Measurements from ENCODE around the gene SDCBP2.

The SDCBP2 gene

DNA sequence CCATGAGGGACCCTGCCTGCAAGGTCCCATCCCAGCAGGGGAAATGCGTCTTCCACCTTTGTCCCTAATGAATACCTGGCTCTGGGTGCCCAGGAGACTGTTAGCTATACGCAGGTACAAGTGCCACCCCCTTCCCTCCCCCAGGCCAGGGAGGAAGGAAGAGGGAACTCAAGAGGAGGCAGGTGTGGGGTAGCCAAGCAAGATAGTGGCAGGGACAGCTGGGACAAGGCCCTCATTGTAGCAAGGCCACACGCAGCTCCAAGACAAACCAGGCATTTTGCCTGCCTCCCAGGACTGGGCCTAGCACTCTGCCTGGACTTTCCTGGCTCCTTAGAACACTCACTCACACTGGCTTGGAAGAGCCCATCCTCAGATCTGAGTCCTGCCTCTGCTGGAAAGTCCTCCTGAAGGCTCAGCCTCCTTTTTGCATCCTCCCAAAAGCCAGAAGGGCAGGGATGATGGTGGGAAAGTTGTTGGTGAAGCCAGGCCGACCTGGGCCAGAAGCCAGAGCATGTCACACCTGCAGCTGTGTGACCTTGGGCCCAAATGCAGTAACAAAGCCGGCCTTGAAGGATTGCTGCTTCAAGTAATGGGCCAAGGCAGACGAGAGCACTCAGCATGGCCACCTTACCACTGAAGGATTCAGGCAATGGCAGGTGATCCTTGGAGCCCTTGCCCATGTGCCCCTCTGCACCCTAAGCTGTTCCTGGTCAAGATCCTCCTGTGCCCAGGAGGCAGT lies 35.1 kb downstream of the SDCBP2 start:
- no peak for DNase-seq

DNA sequence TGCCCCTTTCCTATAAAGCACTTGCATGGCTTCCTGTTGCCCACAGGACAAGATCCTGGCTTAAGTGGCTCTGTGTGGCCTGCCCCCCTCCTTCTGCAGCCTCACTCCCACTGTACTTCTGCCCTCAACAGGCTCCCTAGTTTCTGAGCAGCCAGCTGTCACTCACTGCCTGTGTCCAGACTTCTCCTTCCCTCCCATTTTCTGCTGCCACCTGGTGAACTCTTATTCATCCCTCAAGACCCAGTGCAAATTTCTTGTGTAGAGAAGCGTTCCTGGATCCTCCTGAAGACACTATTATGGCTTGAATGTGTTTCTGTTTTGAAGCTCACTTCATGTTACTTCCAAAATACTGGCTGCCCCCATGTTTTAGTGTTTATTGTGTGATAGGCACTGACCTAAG lies 36.3 kb downstream of the SDCBP2 start:
- no peak for DNase-seq

DNA sequence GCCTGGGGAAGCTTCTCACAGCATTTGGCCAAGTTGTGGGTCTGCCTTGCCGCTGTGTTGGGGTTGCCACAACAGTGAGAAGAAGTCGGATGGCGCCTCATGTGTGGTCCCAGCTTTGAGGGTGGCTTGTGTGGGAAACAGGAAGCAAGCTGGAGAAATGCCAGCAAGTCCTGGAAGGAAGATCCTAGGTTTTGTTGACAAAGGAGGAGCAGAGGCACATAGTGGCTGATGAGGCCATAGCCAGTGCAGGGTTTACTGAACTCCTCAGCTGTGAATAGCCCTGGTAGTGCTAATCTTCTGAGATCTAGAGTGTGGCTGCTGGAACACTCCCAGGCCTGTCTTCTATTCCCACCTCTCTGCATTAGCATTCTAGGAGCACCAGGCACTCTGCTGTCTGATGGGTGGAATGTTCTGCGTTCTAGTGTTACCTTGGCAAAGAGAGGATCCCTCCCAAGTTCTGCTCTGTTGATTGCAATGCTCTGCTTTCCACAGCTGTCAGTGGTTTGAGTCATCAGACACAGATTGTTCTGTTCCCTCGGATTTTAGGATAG lies 37.7 kb downstream of the SDCBP2 start:
- no peak for DNase-seq

DNA sequence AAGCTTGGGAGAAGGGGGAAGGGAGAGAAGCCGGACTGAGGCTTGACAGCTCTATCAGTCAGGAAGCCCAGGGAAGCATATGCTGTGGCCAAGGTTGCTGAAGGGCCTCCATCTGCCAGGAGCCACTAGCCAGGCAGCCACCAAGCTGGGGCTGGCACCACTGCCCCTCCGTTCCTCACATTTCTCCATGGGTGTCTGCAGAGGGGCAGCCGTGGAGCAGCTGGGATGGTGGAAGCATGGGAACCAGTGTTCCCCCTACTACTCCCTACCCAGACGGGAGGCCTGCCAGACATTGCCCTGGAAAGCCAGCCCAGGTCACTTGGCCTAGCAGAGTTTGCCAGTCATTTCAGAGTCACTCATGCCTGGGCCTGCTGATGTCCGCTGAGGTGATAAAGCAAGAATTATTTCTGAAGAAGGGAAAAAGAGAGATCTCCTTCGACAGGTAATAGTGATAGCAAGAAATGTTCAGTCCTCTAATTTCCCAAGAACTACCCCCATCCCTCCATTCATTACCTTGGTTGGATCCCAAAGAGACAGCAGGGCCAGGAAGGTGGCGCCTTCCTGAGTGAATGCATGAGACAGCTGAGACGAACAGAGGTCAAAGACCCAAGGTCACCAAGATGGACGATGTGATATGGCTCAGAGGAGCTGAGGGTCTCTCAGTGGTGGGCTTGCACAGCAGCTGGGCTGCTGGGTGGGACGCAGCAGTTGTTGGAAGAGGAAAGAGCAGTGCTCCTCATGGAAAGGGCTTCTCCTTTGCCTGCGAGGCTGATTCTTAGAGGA lies 41.0 kb downstream of the SDCBP2 start:
- DNase-seq = no peak

DNA sequence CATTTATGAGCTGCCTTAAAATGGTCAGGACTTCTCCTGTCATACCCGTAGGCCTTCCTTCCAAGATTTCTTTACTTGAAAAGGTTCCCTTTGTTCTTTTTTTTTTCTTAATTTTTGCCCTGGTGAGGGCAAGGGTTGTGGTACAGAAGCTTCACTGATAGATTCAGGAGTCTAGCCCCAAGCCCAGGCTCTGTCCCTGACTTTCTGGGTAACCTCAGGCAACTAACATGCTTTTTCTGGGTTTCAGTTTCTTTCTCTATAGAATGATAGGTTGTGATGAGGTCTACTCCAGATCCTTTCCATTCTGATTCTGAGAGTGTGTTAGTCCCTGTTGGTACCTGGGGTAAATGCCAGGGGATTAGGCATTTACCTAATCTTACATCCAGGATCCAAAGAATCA lies 41.6 kb downstream of the SDCBP2 start:
- no peak for DNase-seq

DNA sequence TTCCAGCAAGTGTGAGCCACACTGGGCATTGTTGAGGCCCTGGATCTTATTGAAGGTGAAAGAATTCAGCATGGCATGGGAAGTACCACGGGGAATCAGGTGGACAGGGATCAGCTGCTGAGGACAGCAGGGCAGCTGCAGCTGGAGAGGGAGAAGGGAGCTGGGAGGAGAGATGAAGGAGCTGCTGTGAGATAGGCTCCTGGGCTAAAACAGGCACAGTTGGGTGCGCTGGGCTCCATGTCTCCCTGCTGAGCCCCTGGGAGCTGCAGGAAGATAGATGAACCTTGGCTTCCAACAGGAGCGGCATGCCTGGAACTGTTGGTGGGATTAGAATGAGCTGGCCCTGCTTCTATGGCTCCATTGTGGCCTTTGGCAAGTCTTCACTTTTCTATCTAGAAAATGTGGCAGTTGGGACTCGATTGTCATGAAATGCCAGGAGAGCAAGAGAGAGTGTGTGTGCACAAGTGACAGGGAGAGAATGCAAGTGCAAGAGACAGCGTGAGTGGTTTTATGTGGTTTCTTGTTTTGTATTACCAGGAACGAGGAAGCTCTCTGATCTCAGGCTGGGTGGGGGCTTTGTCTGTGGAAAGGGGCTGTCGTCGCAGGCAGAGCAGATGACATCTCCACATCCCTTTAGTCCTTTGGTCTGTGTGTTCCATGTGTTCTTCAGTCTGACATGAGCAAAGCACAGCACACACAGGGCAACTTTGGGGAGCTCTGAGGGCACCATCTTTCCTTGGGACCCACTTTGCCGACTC lies 42.5 kb downstream of the SDCBP2 start:
- no peak for DNase-seq

DNA sequence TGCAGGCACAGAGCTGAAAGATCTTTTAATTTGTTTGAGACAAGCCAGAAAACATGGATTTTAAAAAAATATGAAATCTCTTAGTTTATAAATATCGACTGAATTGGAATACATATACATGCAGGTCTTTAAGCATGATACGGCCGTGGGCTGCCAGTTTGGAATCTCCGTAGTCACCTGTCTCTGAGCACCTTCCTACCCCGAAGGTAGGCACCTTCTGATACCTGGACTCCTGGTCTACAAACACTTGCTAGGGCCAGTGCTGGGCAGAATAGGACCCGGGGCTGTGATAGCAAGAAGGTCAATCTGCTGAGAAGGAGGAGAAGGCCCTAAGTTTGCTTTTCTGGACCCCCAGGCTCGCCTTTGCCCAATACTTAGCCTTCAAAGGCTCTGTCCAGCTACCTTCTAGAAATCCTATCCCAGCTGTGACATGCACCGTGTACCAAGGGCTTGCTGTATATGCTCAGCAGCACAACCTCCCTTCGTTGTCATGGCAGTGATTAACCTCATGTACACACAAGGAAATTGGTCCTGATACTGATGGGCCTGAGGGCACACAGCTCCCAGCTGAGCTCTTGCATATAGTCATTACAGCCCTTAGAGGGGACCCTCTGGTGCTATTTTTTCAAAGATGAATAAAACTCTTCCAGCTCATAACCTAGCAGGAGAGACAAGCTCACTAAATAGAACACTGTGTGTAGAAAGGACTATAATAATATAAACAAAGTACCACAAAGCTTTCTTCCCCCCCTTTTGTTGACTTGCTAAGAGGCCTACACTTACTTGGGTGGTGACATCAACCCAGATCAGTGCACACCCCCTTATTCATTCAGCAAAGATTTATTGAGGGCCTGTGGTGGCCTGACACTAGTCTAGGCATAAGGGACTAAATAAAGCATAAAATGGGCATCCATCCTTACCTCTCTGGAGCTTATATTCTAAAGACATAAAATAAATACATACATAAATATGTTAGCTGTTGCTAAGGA lies 45.1 kb downstream of the SDCBP2 start:
- DNase-seq = no peak

DNA sequence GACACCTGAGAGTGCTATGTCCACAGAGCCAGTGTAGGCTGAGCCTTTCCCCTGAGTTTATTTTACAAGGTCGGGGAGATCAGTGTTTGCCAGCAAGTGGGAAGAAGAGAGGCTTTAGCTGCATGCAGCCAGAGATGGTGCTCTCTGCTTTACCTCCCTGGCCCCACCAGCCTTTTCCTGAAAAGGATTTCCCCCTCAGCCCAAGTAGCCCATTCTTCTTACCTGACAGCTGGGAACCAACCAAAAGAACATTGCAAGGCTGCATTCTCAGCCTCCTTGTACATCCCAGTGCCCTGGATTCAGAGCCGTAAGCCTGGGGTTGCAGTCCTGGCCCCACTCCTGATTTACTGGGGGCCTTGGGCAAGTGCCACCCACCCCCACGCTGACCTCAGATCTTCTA lies 46.0 kb downstream of the SDCBP2 start:
- DNase-seq = no peak

DNA sequence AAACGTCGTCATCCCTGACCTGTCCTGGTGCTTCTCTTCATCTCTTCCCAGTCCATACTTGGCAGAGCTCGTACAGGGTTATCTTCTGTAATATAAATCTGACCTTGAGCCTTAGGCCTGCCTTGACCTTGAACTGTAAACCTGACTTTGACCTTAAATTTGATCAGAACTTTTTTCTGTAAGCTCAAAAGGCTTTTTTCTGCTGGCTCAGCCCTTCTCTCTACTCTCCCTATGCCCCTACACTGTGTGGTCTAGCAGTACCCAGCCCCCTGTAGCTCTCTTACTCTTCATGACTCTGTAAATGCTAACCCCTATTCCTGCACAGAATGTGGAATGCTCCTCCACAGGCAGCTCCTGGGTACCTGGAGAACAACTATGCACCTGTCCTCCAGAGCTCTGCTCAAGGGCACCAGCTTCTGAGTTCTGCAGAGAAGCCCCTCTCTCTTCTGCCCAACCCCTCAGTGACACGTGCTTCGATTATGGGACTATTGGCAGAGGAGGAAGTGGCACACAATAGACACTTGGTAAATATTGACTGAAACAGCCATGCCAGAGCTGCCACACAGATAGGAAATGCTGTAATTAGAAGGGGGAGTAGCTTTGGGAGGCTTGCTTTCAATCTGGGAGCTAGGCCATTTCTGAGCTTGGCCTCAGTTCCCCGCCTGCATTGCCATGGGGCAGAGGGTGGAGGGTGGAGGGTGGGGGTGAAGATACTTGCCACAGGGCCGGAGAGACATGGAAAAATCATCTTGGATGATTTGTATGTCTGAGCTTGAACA lies 47.5 kb downstream of the SDCBP2 start:
- DNase-seq = no peak

DNA sequence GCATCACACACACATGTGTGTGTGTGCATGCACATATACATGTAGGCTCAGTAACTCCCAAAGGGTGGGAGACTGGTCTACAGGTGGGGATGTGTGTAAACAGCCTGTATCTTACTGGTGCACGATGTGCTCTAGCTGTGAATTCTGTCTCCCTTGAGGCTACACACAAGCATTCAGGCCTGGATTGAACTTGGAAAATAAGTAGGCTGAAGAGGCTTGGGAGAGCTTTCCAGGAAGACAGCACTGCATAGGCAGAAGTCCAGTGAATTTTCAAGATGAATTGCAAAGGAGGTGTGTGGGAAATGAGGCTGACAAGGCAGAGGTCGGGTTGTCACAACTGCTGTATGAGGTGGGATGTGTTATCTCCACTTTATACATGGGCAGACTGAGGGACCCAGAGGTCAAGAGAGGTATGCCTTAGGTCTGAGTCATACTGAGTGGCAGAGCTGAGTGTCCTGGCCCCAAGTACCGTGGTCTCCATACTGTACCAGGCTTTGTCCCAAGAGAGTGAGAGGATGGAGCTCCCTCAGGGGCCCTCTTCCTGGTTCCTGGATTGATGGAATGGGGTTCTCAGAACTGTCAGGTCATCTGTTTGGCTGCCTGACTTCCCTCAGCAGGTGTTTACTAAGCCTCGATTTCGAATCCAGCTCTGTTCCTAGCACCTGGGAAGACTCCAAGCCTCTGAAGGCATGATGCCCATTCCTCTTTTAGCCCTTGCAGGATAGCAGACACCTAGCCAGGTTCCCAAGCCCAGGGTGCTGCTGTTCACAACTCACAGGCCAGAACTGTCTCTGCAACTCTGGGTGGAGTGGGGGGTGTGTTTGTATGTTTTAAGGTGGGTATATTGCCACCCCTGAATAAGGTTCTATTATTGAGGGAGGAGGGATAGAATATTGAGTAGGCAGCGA lies 48.5 kb downstream of the SDCBP2 start:
- no peak for DNase-seq

DNA sequence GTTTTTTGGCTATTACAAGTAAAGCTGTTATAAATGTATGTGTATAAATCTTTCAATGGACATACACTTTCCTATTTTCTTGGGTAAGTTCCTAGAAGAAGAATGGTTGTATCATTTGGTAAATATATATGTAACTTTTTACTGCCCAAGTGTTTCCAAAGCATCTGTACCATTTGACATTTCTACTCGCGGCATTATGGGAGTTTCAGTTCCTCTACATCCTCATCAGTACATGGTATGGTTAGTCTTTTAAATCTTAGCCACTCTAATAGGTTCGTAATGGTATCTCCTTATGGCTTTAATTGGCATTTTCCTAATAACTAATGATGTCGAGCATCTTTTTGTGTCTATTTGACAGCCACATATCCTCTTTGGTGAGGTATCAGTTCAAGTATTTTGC lies 49.9 kb downstream of the SDCBP2 start:
- DNase-seq = no peak

DNA sequence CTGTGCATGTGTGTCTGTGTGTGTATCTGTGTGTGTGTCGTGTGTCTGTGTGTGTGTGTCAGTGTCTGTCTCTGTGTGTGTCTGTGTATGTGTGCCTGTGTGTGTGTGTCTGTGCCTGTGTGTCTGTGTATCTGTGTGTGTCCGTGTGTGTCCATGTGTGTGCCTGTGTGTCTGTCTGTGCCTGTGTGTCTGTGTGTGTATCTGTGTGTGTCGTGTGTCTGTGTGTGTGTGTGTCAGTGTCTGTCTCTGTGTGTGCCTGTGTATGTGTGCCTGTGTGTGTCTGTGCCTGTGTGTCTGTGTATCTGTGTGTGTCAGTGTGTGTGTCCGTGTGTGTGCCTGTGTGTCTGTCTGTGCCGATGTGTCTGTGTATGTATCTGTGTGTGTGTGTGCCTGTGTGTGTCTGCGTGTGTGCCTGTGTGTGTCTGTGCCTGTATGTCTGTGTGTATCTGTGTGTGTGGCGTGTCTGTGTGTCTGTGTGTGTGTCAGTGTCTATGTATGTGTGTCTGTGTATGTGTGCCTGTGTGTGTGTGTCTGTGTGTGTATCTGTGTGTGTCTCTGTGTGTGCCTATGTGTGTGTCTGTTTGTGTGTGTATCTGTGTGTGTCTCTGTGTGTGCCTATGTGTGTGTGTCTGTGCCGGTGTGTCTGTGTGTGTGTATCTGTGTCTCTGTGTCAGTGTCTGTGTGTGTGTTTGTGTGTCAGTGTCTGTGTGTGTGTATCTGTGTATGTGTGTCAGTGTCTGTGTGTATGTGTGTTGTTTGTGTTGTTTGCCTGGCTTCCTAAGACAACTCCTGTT lies 51.2 kb downstream of the SDCBP2 start:
- DNase-seq = no peak

DNA sequence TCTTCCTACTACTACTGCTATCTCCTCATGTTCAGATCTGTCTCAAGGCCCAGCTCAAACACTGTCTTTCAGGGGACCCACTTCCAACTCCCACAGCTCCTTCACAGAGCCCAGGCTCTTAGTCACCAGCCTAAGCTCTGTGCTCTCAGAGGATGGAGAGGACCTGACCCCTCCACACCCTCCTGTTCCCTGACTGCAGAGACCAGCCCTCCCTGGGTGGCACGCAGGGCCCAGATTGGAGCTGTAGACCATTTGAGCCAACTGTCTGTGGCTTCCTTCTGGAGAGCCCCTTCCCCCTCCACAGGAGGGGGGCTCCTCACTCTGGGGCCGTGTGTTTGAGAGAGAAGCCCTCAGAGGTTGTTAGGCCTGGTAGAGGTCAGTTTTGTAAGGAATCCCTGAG lies 53.0 kb downstream of the SDCBP2 start:
- DNase-seq = no peak

DNA sequence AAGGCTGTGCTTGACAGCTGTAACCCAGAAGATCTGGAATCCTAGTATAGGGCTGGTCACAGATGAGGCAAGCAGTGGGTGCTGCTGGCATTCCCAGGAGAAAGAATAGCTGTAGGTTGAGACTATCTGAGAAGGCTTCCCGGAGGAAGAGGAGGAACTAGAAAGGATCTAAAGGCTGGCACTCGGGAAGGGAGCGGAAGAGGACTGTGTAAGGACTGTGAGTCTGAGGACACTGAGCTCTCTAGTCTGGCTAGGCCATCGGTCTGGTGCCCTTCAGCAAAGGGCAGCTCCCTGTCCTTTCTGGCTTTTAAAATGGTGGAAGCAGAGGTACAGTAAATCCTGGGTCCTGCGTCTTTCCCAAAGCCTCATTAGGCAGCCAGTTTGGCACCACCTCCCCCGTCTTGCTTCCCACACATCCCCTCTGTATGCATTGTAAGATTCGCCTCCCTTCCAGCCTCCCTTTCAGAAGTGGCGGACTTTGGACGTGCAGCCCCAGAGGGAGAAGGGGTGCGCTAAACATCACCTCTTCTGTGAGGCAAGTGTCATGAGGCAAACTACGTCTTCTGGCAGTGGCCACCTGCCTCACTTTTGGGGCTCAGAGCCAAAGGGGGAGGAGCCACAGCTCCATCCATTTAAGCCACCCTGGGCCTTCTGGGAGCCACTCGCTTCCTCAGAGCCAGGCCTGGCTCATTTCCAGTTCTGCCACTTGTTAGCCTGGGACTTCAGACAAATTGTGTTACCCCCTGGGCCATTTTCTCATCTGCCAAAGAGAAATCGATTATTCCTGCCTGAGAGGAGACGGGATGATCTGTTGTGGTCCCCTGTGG lies 54.2 kb downstream of the SDCBP2 start:
- DNase-seq = no peak

DNA sequence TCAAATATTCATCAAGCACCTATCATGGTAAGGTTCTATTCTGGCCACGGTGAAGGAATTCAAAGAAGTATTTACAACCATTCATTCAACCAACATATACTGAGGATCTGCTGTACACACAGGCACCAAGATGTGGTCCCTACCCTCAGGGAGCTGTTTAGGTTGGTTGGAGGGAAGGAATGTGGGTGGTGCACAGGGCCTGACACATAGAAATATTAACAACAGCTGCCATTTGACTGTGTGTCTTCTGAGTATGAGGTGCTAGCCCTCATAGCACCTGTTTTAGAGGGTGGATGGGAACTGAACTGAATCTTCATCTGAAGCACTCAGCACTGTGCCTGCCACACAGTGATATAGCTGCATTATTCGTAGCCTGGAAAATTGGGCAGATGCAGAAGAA lies 55.6 kb downstream of the SDCBP2 start:
- DNase-seq = no peak

DNA sequence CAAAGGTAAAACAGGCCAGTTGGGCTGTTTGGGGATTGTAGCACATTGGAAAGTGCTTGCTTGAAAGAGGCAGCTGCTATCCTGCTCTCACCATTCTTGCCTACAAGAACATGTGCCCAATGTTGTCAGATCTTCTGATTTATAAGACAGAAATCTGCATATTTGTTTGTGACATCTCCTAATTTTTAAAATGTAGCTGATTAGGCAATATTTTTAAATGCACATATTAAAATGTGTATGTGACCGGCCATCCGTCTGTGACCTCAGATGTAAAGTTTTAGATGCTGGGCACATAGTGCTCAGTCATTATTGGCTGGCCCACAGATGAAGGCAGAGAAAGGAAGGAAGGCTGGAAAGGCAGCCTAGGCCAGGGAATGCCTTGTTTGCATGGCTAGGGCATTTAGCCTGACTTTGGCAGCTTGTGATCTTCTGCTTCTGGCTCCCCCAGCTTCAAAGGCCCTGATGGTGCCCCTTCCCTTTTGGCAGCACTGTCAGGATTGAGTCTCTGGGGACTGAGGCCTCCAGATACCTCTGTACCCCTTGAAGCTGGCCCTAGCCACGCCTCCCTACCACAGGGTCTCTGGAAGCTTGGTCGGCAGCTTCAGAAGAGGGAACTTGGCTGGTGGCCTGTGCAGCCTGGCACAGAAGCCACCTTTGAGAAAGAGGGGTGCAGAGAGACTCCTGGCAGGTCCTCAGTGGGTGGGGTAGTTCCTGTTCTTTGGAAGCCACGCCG lies 56.4 kb downstream of the SDCBP2 start:
- no peak for DNase-seq

DNA sequence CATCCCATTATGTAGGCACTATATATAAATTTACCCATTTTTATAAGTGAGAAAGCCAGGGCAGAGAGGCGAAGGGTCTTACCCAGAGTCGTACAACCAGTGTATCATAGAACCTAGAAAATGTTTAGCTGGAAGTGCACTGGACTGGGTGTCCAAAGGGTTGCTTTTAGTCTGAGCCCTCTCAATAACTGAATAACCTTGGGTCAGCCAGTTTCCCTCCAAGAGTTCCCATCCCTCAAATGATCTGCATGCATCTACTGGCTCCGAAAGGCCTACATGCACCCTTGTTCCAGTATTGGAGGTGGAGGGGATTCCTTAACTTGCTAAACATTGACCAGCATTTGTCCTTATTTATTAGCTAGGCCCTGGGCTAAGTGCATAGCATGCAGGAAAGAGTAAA lies 59.1 kb downstream of the SDCBP2 start:
- no peak for DNase-seq

DNA sequence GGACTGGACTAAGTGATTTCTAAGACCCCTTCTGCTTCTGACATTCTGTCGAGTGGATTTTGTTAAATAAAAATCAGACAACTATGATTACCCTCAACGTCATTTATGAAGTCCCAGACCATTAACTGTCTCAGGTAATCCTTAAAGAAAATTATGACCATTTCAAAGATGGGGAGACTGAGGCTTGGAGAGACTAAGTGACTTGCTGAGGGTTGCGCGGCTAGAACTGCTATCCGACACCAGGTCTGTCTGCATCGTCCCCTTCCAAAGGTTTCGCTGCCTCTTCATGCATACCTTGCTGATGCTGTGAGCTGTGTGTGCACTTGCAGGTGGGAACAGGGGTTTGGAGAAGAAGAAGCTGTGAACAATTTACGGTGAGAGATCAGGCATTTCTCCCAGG lies 59.7 kb downstream of the SDCBP2 start:
- no peak for DNase-seq

Data from activated naive CD4-positive, alpha-beta T cell treated with Interleukin-2 at 50 U/mL for 16 hours (primary cell).